Transverse colon (tissue), 4 donors: ENCODE results near the gene NANS. TPM values are rescaled to one million over a fixed set of nuclear protein-coding genes. Genes with fewer than 3 reads are reported as not detected.

ENCODE experiments used
- DNase-seq: peaks from one replicate; pipeline ENCODE4 v3.0.0-alpha.2; 2019
- H3K27ac ChIP-seq, 4 donors: fragments of 200-600 bp; sonication (generic); 2 replicates each; pipeline ENCODE4 v1.5.1; 2016 to 2018; ENCODE audit warnings: inconsistent platforms in 4 of 4
- H3K27me3 ChIP-seq: fragments of 200-600 bp; sonication (generic); 2 replicates; pipeline ENCODE4 v1.5.1; 2017; ENCODE audit warnings: inconsistent platforms
- H3K36me3 ChIP-seq, 4 donors: fragments of 200-600 bp; sonication (generic); 2 replicates each; pipeline ENCODE4 v1.5.1; 2017 to 2019; ENCODE audit warnings: inconsistent platforms in 4 of 4
- H3K4me1 ChIP-seq, 4 donors: fragments of 200-600 bp; sonication (generic); 2 replicates each; pipeline ENCODE4 v1.5.1; 2017 to 2020; ENCODE audit warnings: inconsistent platforms in 4 of 4
- H3K4me3 ChIP-seq, 4 donors: fragments of 200-600 bp; sonication (generic); 1 replicate in 1 of 4; 2 replicates in 3 of 4; pipeline versions ENCODE4 v1.5.1 to v1.6.1; 2017 to 2019; ENCODE audit warnings: inconsistent platforms in 4 of 4
- H3K9me3 ChIP-seq, 2 donors: fragments of 200-600 bp; sonication (generic); 2 replicates each; pipeline ENCODE4 v1.5.1; 2017 to 2019; ENCODE audit warnings: inconsistent platforms in 2 of 2
- EP300 ChIP-seq: sonication (generic); formaldehyde crosslinking; IDR thresholded peaks from one replicate; pipeline ENCODE4 v1.6.1; 2017; ENCODE audit warnings: antibody characterized with exemption, low read depth
- POLR2A ChIP-seq: fragments of 450-650 bp; IDR thresholded peaks from one replicate; pipeline ENCODE4 v1.6.1; 2016; ENCODE audit warnings: antibody characterized with exemption, mild to moderate bottlenecking, moderate library complexity
- POLR2AphosphoS5 ChIP-seq, 3 donors: sonication (generic); formaldehyde crosslinking; IDR thresholded peaks; one replicate each; pipeline ENCODE4 v1.6.1; 2016; ENCODE audit warnings: antibody characterized with exemption in 3 of 3
- WGBS, 2 donors: methylation state at CpG; one replicate each; pipeline ENCODE4 v1.1.5; 2018; ENCODE audit warnings: low coverage in 1 of 2; 5-methylcytosine and 5-hydroxymethylcytosine counted together
- in situ Hi-C, 4 donors: fragments of 200-750 bp; cut with MboI; loops; one replicate each; pipeline versions ENCODE4 v1.15.0 to v1.15.1; 2017; ENCODE audit warnings: low sequenced_read_pairs in 3 of 4, low pct_ligation_motif_present in 1 of 4, low pct_unique_long_range_greater_than_20kb in 1 of 4
- intact Hi-C: fragments of 100-400 bp; cut with DNase I; formaldehyde crosslinking; loops from one replicate; pipeline ENCODE4 v1.15.1; 2023; ENCODE audit warnings: low total_unique reads
- total RNA-seq, 4 donors: library from RNA; depleted of rRNA; stranded (reverse); fragments of >200 nt; gene quantifications; one replicate each; pipeline ENCODE4 v1.1.0, GENCODE V29; 2016
- TF ChIP-seq, protein P1 (sequence below), 5 experiments: fragments of 200-600 bp in 3 of 5; fragments of 450-650 bp in 2 of 5; sonication (generic) in 3 of 5; IDR thresholded peaks; 1 replicate in 2 of 5; 2 replicates in 3 of 5; pipeline ENCODE4 v1.5.1; 2016 to 2017; ENCODE audit warnings: antibody characterized with exemption in 5 of 5, inconsistent platforms in 3 of 5, mild to moderate bottlenecking in 2 of 5, moderate library complexity in 1 of 5

The NANS gene
- total RNA-seq, 4 donors from 2014 or later, result 86.6 to 319 (median 269) TPM

DNA sequence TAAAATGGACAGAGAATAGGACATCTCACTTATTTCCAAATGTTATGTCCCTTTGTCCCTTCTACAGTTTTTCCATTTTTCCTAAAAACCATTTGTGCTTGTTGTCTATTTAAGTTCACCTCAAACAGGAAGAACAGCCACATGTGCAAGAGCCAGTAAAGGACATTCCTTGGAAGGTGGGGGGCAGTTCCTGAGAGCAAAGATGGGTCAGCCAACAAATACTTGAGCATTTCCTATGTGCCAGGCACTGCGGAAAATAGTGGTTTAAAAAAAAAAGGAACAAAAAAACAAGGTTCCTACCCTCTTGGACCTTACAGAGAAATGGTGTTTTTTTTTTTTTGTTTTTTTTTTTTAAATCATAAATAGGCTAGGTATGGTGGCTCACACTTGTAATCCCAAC is 46.6 kb upstream of the NANS start:
- WGBS, 2 donors, result 61 to 93% methylated on average over 1 of the region's 1 CpG
- Histone ChIP-seq H3K9me3 (no peaks in the 10 kb centered on the region), H3K4me3 (no peak overlapping the region), H3K4me1 (peaks cover 0 to 9% (median 2%) of the 10 kb centered on the region in 4 donors), H3K36me3 (peaks cover 0 to 71% (median 34%) of the 10 kb centered on the region in 4 donors), H3K27me3 (no peaks in the 10 kb centered on the region), H3K27ac (peak overlapping the region in 1 of 4 donors; percentile 19)
- DNase-seq, result no peak
- intact Hi-C loops (no loop called here), in situ Hi-C loops (no loop called here)
- no peak for TF ChIP-seq POLR2A
- TF ChIP-seq EP300, result no peak
- TF ChIP-seq POLR2AphosphoS5 (IDR thresholded peaks at IDR 0.05), result peak in 1 of 3 donors; percentile 19
- TF ChIP-seq, protein P1, sequence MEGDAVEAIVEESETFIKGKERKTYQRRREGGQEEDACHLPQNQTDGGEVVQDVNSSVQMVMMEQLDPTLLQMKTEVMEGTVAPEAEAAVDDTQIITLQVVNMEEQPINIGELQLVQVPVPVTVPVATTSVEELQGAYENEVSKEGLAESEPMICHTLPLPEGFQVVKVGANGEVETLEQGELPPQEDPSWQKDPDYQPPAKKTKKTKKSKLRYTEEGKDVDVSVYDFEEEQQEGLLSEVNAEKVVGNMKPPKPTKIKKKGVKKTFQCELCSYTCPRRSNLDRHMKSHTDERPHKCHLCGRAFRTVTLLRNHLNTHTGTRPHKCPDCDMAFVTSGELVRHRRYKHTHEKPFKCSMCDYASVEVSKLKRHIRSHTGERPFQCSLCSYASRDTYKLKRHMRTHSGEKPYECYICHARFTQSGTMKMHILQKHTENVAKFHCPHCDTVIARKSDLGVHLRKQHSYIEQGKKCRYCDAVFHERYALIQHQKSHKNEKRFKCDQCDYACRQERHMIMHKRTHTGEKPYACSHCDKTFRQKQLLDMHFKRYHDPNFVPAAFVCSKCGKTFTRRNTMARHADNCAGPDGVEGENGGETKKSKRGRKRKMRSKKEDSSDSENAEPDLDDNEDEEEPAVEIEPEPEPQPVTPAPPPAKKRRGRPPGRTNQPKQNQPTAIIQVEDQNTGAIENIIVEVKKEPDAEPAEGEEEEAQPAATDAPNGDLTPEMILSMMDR (IDR thresholded peaks at IDR 0.05), result no peak

GRCh38 chr9:98010445-98010844 is 46.1 kb upstream of the NANS start:
- DNase-seq, result peak; percentile 51
- H3K4me1 ChIP-seq, result peaks cover 0 to 9% (median 2%) of the 10 kb centered on the region in 4 donors
- no peak overlapping the region for H3K4me3 ChIP-seq
- H3K27me3 ChIP-seq, result no peaks in the 10 kb centered on the region
- intact Hi-C loops, result no loop called here
- H3K27ac ChIP-seq, result peak overlapping the region in 2 of 4 donors; percentile 14 to 19
- TF ChIP-seq, protein P1 (IDR thresholded peaks at IDR 0.05), result no peak
- peak in 1 of 3 donors; percentile 25 for TF ChIP-seq POLR2AphosphoS5 (IDR thresholded peaks at IDR 0.05)
- H3K9me3 ChIP-seq, result no peaks in the 10 kb centered on the region
- H3K36me3 ChIP-seq, result peaks cover 0 to 70% (median 31%) of the 10 kb centered on the region in 4 donors
- in situ Hi-C loops, result no loop called here
- WGBS, 2 donors, result 27% methylated on average over 2 of the region's 2 CpGs; no CpG with 5 or more reads in 1 of the 2 donors

- Histone ChIP-seq H3K4me1 (peaks cover 0 to 9% (median 2%) of the 10 kb centered on the region in 4 donors), H3K27ac (peak overlapping the region in 1 of 4 donors; percentile 14), H3K4me3 (no peak overlapping the region), H3K36me3 (peaks cover 0 to 67% (median 28%) of the 10 kb centered on the region in 4 donors), H3K9me3 (no peaks in the 10 kb centered on the region), H3K27me3 (no peaks in the 10 kb centered on the region)
- in situ Hi-C loops (no loop called here), intact Hi-C loops (no loop called here)
- no peak for DNase-seq
- TF ChIP-seq POLR2A, result no peak
- TF ChIP-seq, protein P1 (IDR thresholded peaks at IDR 0.05), result no peak
- 85 to 91% methylated on average over 7 of the region's 7 CpGs for WGBS, 2 donors
Observed at GRCh38 chr9:98011122-98011521, 45.4 kb upstream of the NANS start.

GRCh38 chr9:98016137-98016680 is 40.3 kb upstream of the NANS start:
- WGBS, 2 donors, result 92 to 96% methylated on average over 2 to 4 of the region's 4 CpGs
- peaks cover 0 to 56% (median 25%) of the 10 kb centered on the region in 4 donors for H3K36me3 ChIP-seq
- no peak for DNase-seq
- in situ Hi-C loops (no loop called here), intact Hi-C loops (no loop called here)
- TF ChIP-seq EP300, result no peak
- TF ChIP-seq, protein P1 (IDR thresholded peaks at IDR 0.05), result no peak
- TF ChIP-seq POLR2A, result no peak
- no peak for TF ChIP-seq POLR2AphosphoS5 (IDR thresholded peaks at IDR 0.05)
- H3K27me3 ChIP-seq, result no peaks in the 10 kb centered on the region
- no peaks in the 10 kb centered on the region for H3K9me3 ChIP-seq
- H3K4me1 ChIP-seq, result peaks cover 0 to 11% (median 7%) of the 10 kb centered on the region in 4 donors
- no peak overlapping the region for H3K27ac ChIP-seq
- no peak overlapping the region for H3K4me3 ChIP-seq
